GM13976 (cell line): ENCODE results near the gene FANCM.

ENCODE experiments used
- DNase-seq: peaks from one replicate; pipeline ENCODE4 v3.0.0; 2012; ENCODE audit warnings: low spot score
- CTCF ChIP-seq: IDR thresholded peaks from 2 replicates; pipeline ENCODE4 v1.5.1; 2012; ENCODE audit warnings: borderline replicate concordance, mild to moderate bottlenecking; ENCODE audit not compliant: insufficient read depth; ENCODE audit errors: extremely low read depth, missing control alignments, control extremely low read depth
- in situ Hi-C: fragments of 300-500 bp; cut with MboI; formaldehyde crosslinking; loops from one replicate; pipeline ENCODE4 v1.12.0; 2022; ENCODE audit warnings: low sequenced_read_pairs, mixed read lengths, inconsistent platforms; ENCODE audit not compliant: unreplicated experiment

Gene FANCM

GRCh38 chr14:45246691-45247090 is 111.0 kb downstream of the FANCM start:
- no peak for TF ChIP-seq CTCF
- in situ Hi-C loops = no loop called here
- DNase-seq = no peak

DNA sequence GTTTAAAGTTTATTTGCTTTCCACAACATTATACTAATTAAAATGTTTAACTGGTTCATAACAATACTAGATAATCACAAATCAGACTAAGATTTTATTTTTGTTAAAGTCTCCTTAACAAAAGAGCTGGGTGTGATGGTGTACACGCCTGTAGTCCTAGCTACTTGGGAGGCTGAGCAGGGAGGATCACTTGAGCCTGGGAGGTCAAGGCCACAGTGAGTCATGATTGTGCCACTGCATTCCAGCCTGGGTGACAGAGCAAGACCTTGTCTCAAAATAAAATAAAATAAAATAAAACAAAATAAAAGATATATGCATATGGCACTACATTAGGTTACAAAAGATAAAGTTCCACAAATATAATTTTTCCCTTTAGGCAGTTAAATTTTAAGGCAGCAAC is 111.7 kb downstream of the FANCM start:
- TF ChIP-seq CTCF = no peak
- no peak for DNase-seq
- in situ Hi-C loops = no loop called here

GRCh38 chr14:45249856-45250575 is 114.3 kb downstream of the FANCM start:
- DNase-seq = peak; percentile 31
- in situ Hi-C loops = no loop called here
- TF ChIP-seq CTCF = no peak
